Ecto neural progenitor cell (in vitro differentiated cells): ENCODE data around the gene KAT8.
A peak's percentile ranks its signal among the peaks of the same experiment; 100 is the strongest.
"Not testable (repeated sequence)": the region's sequence is repeated elsewhere in the genome, so short reads cannot be mapped to it uniquely, and the experiment has no call there.

ENCODE experiments used
- DNase-seq: peaks from one replicate; pipeline ENCODE4 v3.0.0-alpha.2; 2018; ENCODE audit warnings: low spot score

KAT8 gene

DNA sequence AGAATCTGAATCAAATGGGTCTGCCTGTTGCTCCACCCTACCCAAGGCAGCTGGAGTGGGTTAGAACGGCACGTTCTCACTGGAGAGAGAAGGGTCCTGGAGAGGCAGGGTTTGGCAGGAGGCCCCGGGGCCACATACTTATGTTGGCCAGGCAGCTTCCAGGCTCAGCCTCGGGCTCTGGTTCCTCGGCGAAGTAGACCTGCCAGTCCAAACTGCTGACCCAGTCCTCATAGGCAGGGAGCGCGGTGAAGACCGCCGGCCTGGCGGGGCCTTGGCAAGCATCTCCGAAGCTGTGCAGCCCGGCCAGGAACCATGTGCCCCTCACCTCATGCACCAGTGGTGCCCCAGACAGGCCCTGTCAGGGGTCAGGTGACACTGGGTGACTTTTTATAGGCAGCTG lies 33.5 kb upstream of the KAT8 start:
- no peak for DNase-seq

DNA sequence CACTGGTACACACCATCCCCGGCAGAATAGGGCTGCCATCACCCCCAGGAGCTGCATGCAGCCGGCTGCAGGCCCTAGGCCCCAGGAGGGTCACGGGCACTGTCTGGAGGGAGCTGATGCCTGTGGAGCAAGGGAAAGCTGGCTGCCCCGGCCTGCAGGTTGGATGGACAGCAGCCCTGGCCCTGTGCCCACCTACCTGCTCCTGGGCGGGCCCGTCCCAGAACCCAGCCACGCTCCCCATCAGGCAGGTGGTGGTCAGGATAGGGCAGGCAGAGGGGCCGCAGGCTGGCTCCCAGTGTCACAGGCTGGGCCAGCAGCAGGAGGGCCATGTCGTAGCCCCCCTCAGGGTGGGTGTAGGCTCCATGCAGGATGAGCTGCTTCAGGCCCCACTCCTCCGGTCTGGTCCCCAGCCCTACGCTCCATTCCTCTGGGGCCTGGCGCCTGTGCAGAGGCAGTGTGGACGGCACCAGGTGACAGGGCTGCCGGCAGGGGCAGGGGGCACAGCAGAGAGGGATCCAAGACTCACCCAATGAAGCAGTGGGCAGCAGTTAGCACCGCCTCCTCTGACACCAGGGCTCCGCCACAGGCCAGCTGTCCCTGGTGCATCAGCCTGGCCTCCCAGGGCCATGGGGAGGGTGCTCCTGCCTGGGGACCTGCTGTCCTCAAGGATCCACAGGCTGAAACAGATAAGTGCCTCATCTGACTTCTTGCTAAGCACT lies 32.7 kb upstream of the KAT8 start:
- no peak for DNase-seq

DNA sequence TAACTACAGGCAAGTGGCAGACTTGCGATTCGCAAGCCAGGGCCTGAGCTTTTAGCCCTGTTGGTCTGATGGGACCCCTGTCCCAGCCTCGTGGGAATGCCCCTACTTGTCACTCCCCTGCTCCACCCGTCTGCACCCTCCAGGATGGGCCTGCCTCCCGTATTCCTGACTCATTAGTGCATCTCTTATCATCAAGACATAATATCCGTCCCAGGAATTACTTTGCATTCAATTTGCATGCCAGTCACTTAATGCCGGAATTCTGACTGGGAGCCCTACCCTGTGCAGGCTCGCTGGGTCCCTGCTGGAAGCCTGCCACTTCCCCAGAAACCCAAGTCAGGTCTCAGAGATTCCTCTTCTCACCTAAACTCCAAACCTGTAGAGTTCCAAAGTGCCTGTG lies 32.1 kb upstream of the KAT8 start:
- DNase-seq: no peak

DNA sequence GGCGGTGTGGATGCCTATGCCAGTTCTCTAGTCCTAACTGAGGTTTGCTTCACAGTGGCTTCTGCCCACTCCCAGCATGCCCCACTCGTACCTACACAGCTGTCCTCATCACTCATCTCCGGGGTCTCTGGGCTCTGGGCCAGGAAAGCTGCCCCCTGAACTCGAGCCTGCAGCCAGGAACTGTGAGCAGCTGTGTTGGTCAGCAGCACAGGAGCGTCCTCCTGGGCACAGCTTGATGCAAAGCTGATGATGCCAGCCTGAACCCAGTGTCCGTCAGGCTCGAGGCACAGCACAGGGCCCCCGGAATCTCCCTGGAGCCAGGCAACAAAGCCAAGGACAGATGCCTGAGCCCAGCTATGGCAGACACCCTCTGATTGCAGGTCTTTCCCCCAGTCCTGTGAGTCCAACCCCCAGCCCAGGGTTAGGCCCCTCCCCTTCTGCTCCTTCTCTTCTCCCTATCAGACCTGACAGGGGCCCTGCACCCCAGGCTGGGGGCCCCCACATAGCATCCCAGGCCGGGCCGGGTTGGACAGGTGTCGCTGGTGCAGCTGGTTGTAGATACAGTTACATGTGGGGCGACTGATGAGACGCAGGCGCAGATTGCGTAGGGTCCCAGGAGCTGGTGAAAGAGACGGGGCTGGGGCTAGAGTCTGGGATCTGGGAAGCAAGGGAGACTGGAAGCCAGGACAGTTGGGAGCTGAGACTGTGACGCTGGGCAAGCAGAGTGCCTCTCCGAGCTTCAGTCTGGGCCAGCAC lies 31.4 kb upstream of the KAT8 start:
- no peak for DNase-seq

DNA sequence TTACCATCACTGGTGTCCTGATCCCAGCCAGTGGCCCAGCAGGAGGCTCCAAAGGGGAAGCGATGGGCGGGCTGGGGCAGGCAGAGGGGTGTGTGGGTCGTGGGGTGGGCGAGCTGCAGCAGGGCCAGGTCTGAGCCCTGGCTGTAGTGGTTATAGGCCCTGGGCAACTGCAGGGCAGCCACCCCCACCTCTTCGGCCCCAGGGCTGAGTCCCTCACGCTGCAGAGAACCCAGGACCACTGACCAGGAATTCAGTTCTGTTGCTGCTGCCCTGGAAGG lies 30.9 kb upstream of the KAT8 start:
- DNase-seq: no peak

DNA sequence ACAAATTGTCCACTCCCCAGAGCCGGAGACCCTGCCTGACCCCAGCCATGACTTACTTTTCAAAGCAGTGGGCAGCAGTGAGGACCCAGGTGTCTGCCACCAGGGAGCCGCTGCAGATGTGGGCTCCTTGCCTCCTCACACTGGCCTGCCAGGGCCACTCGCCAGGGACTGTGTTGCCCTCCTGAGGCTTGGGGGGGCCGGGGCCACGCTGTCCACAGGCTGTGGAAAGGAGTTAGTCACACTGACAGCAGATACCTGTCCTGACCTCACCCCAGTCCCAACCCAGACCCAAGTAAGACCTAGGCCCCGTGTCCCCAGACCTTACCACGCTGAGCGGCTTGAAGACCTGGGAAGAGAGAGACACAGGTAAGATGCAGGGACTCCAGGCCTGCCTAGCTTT lies 30.0 kb upstream of the KAT8 start:
- DNase-seq: no peak

DNA sequence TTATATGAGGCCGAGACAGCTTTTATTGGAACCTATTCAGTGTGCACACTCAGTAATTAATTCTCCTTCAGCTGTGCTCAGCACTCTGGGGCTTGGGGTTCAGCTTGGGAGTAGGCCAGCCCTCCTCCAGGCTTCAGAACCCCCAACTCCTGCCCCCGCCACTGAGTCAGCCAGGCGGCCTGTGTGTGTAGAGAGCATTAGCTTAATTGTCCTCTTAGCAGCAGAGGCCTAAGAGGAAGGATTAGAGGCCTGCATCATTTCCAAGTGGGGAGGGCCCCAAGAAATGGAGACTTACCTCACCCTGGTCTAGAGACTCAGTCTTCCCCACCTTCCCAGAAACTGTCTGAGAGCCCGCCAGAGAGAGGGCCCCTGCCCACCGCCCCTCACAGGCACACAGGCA lies 29.5 kb upstream of the KAT8 start:
- DNase-seq: no peak

DNA sequence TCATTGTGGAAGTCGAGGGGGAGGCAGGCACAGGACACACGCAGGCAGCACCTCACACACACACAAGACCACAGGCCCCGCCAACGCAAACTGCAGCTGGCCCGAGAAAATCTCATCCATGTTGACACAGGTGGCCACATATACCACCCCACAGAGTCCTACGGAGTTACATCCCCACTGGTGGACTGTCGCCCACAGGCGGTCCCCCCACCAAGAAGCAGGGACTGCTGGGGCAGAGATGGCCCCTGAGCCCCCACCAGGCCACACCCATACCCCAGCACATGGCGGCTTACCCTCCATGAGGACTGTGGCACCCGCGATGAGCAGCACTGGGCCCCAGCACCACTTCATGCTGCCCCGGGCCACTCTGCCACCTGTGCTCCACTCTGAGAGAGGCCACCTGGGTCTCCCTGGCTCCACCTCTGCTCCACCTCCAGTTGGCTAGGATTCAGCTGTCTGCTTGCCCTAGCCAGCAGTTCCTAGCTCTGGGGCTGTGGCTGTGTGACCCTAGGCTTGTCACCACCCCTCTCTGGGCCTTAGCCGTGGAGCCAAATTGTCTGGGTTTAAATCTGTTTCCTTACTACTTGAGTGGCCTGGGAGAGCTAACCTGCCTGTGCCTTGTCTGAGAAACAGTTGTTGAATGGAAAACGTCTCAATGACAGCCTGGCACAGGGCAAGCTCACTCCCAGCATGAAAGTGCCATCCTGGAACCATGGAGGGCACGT lies 28.8 kb upstream of the KAT8 start, which contains the start of gene PRSS53:
PRSS53 (minus strand) TSS at position 485 of the 725 bp plus-strand sequence; CDS start at position 351, 134 bp downstream.
- no peak for DNase-seq

DNA sequence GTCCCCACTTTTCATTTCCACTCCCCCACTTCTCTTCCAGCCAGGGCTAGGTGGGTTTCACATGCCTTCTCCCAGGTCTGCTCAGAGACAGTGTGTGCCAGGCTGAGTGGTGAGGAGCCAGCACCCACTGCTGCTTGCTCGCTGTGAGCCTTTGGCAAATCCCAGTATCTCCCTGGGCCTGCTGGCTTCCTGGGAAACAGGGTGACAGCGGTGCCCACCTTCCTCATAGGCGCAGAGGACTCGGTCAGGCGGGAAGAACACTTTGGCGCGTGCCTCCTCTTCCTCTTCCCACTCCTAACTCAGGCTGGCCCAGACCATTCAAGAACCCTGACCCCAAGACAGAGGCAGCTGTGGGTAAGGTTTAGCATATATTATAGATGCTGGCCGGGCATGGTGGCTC lies 28.3 kb upstream of the KAT8 start:
- no peak for DNase-seq

DNA sequence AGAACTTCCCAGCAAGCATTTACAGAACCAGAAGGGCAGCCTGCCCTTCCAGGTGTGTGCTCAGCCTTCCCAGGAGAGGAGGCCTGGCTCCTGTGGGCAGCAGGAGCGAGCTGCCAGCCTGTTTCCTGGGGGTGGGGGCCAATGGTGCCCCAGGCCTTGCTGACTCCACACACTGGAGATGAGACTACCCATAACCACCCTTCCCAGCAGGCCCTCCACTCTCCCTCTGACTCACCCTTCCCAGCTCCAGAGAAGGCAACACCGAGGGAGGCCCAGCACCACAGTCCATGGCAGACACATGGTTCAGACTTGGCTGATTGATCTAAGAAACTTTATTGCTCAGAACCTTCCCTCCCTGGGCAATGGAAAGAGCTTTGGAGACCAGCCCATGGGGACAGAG lies 26.9 kb upstream of the KAT8 start:
- DNase-seq: no peak

DNA sequence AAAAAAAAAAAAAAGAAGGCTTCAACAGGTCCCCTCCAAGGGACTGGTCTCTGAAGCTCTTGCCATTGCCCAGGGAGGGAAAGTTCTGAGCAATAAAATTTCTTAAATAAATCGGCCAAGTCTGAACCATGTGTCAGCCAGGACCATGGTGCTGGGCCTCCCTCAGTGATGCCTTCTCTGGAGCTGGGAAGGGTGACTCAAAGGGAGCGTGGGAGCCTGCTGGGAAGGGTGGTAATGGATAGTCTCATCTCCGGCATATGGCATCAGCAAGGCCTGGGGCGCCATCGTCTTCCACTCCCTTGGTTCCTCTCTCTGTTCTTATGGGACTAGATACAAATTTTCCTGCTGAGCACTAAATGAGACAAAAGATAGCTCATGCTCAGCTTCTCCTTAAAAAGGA lies 25.1 kb upstream of the KAT8 start:
- DNase-seq: no peak

DNA sequence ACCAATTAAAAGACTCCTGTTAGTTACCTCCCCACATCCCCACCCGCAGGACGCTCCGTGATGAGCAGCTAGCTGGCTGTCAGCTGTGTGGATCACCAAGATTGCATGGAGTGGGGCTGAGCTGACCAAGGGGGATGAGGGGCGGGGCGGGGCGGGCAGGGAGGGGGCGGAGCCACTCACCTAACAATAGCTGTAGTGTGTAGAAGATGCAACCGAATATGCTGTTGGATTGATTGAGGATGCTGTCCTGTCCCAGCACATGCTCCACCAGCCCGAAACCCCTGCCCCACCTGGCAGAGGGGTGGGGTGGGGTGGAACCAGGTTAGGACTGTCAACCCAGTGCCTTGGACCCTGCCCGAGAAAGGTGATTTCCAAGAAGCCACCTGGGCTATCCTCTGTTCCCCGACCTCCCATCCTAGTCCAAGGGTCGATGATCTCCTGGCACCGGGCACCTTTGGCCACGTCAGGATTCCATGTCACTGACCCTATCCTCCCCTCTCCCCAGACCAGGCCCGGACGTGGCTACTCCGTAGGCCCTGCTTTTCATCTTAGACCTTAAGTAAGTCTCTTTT lies 24.2 kb upstream of the KAT8 start:
- peak; percentile 75 for DNase-seq

DNA sequence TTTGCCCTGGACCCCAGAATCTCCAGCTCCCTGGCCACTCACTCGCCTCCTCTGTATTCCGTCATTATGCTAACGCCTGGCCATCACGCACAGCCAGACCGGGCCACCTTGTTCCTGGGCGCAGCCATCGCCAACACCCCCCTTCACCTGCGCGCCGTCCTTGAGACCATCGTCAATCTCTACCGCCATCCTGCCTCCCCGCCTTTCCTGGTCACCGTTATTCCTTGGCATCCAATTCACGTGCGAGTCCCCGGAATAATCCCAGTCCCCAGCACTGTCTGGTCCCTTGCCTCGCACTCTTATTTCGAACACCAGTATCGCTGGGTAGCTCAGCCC lies 23.4 kb upstream of the KAT8 start:
- peak; percentile 59 for DNase-seq

DNA sequence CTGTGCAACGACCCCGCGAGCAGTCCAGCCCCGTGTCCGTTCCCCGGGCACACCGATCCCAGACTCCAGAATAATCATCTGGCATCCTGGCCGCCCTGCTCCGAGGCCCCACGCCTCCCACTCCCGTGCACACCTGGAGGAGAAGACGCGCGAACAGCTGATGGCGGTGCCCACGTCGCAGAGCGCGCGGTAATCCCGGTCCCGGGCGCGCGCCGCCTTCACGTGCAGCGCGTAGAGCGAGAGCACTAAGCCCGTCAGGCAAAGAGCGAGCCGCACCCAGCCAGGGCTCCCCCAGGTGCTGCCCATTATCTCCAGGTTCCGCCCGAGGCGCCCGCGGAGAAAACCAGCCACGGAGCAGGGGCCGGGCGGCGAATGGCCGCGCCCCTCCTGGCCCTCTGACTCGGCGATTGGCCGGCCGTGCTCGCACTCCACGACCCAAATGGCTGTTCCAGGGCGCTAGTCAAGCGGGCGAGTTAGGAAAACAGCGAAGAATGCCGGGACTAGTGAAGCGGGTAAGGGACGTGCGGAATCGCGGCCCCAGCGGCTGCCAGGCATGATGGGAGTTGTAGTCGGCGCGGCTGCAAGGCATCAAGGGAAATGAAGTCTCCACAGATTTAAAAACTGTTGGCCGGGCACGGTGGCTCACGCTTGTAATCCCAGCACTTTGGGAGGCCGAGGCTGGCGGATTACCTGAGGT lies 22.9 kb upstream of the KAT8 start, which contains the start of gene VKORC1:
VKORC1 (minus strand) TSS at position 374 of the 697 bp plus-strand sequence; CDS start at position 306, 68 bp downstream.
- peak; percentile 96 for DNase-seq

DNA sequence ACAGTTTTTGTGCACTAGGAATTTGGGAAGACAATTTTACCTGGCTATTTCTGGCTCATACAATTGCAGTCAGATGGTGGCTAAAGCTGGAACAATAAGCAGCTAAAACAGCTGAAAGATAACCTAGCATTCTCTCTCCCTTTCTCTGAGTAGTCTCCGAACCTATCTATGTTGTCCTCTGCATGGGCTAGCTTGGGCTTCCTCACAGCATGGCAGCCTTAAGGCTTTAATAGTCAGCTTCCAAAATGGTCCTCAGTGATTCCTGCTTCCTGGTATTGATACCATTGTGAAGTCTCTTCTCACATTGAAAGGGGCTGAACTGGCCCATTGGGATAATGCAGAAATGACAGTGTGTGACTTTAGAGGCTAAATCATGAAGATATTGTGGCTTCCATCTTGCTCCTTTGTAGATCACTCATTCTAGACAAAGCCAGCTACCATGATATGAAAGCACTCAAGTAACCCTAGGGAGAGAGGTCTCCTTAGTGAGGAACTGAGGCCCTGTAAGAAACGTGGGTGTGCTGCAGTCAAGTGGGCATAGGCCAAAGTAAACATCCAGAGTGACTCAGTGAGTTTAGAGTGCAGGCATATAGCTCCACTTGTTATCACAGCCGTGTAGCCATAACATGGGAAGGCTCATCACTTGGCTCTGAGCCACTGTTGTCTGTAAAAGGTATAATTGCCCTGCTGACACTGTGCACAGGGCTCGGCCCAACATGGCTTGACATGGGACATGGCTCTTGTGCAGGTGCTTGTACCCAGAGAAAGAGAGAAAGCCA lies 17.4 kb upstream of the KAT8 start:
- DNase-seq: no peak

DNA sequence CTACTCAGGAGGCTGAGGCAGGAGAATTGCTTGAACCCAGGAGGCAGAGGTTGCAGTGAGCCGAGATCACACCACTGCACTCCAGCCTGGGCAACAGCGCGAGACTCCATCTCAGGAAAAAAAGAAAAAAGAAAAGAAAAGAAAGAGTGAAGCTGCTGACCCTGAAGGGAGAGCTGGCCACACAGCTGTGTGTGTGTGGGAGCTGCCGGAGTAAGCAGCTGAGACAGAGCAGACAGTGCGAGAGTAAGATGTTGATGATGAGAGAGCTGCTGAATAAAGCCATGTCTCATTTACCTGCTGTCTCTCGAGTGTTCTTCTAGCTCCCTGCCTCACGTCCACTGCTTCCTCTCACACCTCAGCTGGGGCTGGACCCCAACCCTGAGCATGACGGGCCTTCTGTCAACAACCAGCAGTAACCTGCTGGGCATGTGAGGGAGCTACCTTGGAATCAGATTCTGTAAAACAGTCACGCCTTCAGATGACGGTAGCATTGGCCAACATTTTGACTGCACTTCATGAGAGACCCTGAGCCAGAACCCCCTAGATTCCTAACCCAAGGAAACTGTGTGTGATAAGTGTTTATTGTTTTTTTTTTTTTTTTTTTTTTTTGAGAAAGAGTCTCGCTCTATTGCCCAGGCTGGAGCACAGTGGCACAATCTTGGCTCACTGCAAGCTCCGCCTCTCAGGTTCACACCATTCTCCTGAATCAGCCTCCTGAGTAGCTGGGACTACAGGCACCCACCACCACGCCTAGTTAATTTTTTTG lies 16.4 kb upstream of the KAT8 start:
- not testable (repeated sequence) for DNase-seq

DNA sequence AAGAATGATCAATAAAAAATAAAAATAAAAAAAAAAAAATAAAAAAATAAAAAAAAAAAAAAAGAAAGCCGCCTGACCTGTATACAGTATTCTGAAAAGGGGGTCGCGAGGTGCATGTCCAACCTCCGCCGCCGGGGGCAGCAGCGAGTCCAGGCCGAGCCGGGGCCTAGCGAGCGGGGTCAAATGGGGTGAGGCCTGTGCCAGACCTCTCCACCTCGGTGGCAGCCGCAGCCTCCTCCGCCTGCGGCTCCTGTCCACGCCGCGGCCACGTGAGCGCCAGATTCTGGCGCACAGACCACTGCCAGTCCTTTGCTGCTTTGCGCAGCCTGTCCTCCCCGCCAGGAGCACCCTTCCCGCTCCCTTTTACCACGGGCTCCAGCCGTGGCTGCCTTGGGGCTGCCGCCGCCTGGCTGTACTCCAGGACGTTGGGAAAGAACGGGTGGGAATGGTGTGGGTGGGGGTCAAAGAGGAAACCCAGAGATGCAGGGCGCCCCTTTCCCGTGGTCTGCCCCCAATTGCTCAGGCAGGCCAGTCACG lies 11.7 kb upstream of the KAT8 start:
- DNase-seq: peak; percentile 90

DNA sequence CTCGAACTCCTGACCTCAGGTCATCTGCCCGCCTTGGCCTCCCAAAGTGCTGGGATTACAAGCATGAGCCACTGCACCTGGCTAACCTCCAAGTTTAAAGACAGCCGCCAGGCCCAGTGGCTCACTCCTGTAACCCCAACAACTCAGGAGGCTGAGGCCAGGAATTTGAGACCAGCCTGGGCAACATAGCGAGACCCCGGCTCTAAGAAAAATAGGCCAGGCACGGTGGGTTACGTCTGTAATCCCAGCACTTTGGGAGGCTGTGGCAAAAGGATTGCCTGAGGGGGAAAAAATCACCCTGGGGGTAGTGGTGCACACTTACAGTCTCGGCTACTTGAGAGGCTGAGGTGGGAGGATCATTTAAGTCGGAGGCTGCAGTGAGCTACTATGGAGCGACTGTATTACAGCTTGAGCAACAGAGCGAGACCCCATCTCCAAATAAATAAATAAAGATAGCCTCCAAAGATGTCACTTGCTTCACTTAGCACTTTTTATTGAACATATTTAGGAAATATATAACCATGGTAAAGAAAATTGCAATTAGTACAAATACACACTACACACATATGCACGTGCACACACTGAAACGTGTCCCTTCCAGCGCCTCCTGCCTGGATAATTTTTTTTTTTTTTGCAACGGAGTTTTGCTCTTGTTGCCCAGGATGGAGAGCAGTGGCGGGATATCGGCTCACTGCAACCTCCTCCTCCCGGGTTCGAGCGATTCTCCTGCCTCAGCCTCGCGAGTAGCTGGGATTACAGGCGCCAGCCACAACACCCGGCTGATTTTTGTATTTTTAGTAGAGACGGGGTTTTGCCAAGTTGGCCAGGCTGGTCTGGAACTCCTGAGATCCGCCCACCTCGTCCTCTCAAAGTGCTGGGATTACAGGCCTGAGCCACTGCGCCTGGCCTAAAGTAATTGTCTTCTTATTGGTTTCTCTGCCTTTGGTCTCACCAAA lies 10.7 kb upstream of the KAT8 start:
- no peak for DNase-seq

DNA sequence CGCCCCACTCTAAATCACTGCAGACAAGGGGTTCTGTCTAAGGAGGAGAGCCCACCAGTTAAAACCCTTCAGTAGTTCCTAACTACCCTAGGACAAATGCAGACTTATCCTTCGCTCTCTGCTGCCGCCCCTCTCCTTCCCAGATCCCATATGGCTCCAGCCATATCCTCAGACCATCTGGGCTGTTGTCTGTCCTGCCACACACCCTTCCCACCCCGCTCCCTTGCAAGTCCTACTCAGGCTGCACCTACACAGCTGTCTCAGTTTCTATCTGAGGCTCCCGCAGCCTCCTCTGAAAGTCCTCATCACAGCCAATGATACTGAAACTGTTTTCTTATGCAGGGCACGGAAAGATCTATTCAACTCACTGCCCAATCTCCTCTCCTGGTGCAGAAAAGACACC lies 10.0 kb upstream of the KAT8 start:
- no peak for DNase-seq
